Measurements from ENCODE around the gene MAEA. TPM values are rescaled to one million over a fixed set of nuclear protein-coding genes. Genes with fewer than 3 reads are reported as not detected.
A peak's percentile ranks its signal among the peaks of the same experiment; 100 is the strongest.

The MAEA gene
- polyA plus RNA-seq, 2 of the 4 experiments (the other 2 are of a cell fraction) = 46.1 to 58.4 TPM

DNA sequence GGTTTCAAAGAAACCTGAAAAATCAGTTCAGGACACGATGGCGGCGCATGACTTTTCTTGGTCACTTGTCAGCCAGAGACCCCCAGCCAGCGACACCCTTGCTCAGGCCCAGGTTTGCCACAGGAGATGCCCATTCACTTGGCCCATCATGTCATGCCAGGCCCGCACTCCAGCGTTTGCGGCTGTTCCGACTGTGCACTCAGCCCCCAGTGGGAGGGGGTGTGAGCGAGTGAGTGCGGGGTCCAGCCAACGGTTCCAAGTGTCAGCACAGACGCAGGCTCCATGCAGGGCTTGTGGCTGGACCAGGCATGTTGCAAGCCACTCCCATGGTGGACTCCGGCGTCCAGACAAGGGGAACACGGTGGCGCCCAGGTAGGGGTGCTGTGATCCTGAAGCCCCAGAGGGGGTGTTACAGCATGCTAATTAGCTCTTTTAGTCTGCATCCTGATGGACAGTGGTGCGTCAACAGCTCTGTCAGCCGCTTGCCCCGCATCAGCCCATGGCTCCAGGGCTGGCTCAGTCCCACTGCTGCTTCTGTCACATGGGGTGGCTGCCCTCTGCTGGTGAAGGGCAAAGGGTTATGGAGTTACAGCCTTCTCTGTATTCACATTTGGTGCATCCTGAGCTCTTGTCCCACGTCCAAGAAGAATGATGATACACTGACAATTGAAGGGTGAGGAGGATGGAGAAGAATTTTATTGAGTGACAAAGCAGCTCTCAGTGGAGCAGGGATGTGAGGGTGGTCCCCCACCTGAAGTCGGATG, 3.7 kb upstream of the MAEA start:
- ATAC-seq (no peak), DNase-seq (ENCODE audit: low read depth in 1 of 2, low spot score in 1 of 2) (peak in 1 of 2 experiments; percentile 48), FAIRE-seq (no peak)
- 61% methylated on average over 10 of the region's 21 CpGs for WGBS (ENCODE audit: missing lambda C conversion rate)
- Histone ChIP-seq H3K4me3 (no peak overlapping the region), H3K4me2 (no peak overlapping the region), H3K4me1 (peaks cover 5% of the 10 kb centered on the region; the same call in 2 of the 3 replicates), H3K27ac (no peak overlapping the region), H3K9me3 (no peaks in the 10 kb centered on the region; the same call in 2 of the 3 replicates)
- ChIA-PET CTCF (interaction anchor here (0.8 to 1.0 kb wide), 3 partner anchors 11 to 39 kb away, joined by 3 to 4 read pairs (median 3); no protein-coding TSS in a partner anchor), POLR2A (no interaction called here)
- TF ChIP-seq RAD21 (conservative IDR thresholded peaks at IDR 0.05 in 1 of 2, IDR thresholded peaks at IDR 0.05 in 1 of 2) (peak in 1 of 2 experiments; percentile 45; a peak in 2 of 5 replicates), EP300 (IDR thresholded peaks at IDR 0.05) (no peak)

DNA sequence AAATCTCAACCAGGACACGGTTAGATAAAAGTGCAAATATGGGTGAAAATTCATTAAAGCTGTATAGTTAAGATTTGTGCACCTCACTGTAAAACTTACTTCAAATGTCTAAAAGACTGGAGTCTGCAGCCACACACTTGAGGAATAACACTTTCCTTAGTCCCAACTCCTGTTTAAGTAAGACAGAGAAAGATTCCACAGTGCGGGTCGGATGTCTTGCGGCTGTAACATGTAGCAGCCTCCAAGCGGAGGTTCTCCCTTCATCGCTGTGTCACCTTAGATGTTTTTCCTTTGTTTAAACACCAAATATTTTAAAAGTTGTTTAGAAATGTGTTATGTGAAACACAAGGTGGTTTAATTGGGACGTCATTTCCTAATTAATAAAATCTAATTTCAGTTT, 905 bp upstream of the MAEA start:
- Histone ChIP-seq H3K9me3 (no peaks in the 10 kb centered on the region; the same call in 2 of the 3 replicates), H3K27ac (peak overlapping the region; percentile 90 to 99), H3K4me2 (peak overlapping the region; percentile 96), H3K4me1 (peaks cover 14% of the 10 kb centered on the region; the same call in 2 of the 3 replicates), H3K4me3 (peak overlapping the region; percentile 94)
- ATAC-seq = no peak
- ChIA-PET CTCF (interaction anchor here (0.9 kb wide), 1 partner anchor 22 kb away, joined by 3 read pairs; no protein-coding TSS in a partner anchor), POLR2A (interaction anchor here (0.8 kb wide), 1 partner anchor 41 kb away, joined by 3 read pairs; no protein-coding TSS in a partner anchor)
- WGBS (ENCODE audit: missing lambda C conversion rate) = 76% methylated on average over 7 of the region's 7 CpGs
- FAIRE-seq = no peak
- no peak for TF ChIP-seq TP53 (CRISPR knock-in tag; IDR thresholded peaks at IDR 0.05)
- TF ChIP-seq, protein P1, sequence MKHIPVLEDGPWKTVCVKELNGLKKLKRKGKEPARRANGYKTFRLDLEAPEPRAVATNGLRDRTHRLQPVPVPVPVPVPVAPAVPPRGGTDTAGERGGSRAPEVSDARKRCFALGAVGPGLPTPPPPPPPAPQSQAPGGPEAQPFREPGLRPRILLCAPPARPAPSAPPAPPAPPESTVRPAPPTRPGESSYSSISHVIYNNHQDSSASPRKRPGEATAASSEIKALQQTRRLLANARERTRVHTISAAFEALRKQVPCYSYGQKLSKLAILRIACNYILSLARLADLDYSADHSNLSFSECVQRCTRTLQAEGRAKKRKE (CRISPR knock-in tag; IDR thresholded peaks at IDR 0.05; ENCODE audit: low read depth) = no peak
- no peak for TF ChIP-seq RARB (CRISPR knock-in tag; IDR thresholded peaks at IDR 0.05)
- TF ChIP-seq NR3C1 (IDR thresholded peaks at IDR 0.05) = no peak
- no peak for TF ChIP-seq FOXS1 (CRISPR knock-in tag; IDR thresholded peaks at IDR 0.05)
- no peak for TF ChIP-seq CBX8 (IDR thresholded peaks at IDR 0.05)
- TF ChIP-seq ZNF302 (CRISPR knock-in tag; IDR thresholded peaks at IDR 0.05) = no peak
- TF ChIP-seq CBX2 (IDR thresholded peaks at IDR 0.05; ENCODE audit: borderline replicate concordance, low read depth) = no peak
- TF ChIP-seq MAZ (IDR thresholded peaks at IDR 0.05; ENCODE audit: borderline replicate concordance, low read depth, low read length) = no peak
- DNase-seq (ENCODE audit: low read depth in 1 of 2, low spot score in 1 of 2) = no peak

DNA sequence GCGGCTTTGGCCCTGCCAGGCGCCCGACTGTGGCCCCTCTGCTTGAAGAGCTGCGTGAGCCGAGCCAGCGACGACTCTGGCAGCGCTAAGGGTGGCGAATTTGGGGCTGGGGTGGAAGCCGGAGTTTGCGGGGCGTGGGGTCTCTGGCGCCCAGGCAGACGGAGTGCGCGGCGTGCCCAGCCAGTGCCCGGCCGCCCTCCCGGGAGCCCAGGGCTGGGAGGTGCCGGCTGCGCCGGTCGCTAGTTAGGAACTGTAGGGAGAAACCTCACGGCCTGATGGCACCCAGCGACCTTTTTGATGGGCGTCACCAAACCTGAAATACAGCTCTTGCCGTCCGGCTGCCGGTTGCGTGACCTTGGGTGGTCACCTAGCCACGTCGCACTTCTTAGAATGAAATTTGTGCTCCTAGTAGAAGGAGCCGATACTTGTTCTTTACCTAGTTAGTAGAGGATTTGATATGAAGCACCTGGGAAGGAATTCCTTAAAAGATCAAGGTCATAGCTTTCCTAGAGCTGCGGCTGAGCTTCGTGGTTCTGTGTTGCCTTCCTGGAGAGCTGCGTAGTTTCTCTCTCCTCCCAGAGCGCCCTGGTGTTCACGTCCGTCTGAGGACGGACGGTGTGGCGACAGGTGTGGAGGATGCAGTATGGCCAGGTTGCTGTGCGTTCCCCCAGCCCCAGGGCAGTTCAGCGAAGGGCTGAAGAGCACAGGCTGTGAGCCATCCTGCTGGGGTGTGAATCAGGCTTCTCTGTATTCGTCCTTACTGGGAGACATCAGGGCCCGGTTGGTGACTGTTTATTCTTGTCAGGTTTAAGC, 680 bp downstream of the MAEA start:
- DNase-seq (ENCODE audit: low read depth in 1 of 2, low spot score in 1 of 2) (peak in 1 of 2 experiments; percentile 10), ATAC-seq (no peak), FAIRE-seq (no peak)
- H3K4me2 ChIP-seq = peak overlapping the region; percentile 90
- H3K4me3 ChIP-seq = peak overlapping the region; percentile 94
- peak overlapping the region; percentile 94 to 99 for H3K27ac ChIP-seq
- ChIA-PET POLR2A (interaction anchor here (0.6 to 2.0 kb wide), 3 partner anchors 9 to 42 kb away, joined by 3 to 5 read pairs (median 4); partner anchors contain the start of gene CTBP1), CTCF (interaction anchor here (1.3 to 2.2 kb wide), 2 partner anchors 56 to 66 kb away, joined by 4 to 5 read pairs; no protein-coding TSS in a partner anchor)
- WGBS (ENCODE audit: missing lambda C conversion rate) = 11% methylated on average over 16 of the region's 47 CpGs
- peaks cover 14% of the 10 kb centered on the region; the same call in 2 of the 3 replicates for H3K4me1 ChIP-seq
- no peaks in the 10 kb centered on the region; the same call in 2 of the 3 replicates for H3K9me3 ChIP-seq
- TF ChIP-seq HDAC2 (IDR thresholded peaks at IDR 0.05) (no peak), JUN (IDR thresholded peaks at IDR 0.05) (no peak), HOXB5 (CRISPR knock-in tag; IDR thresholded peaks at IDR 0.05) (no peak), TFCP2L1 (CRISPR knock-in tag; IDR thresholded peaks at IDR 0.05) (no peak), RFX5 (IDR thresholded peaks at IDR 0.05) (no peak), MYC (IDR thresholded peaks at IDR 0.05; ENCODE audit: borderline replicate concordance, low read length) (no peak), FOSB (CRISPR knock-in tag; IDR thresholded peaks at IDR 0.05) (no peak), MAZ (IDR thresholded peaks at IDR 0.05; ENCODE audit: borderline replicate concordance, low read depth, low read length) (no peak), RARB (CRISPR knock-in tag; IDR thresholded peaks at IDR 0.05) (no peak), ESRRA (IDR thresholded peaks at IDR 0.05; ENCODE audit: borderline replicate concordance, low read length) (no peak), ZNF302 (CRISPR knock-in tag; IDR thresholded peaks at IDR 0.05) (no peak)
- TF ChIP-seq, protein P2, sequence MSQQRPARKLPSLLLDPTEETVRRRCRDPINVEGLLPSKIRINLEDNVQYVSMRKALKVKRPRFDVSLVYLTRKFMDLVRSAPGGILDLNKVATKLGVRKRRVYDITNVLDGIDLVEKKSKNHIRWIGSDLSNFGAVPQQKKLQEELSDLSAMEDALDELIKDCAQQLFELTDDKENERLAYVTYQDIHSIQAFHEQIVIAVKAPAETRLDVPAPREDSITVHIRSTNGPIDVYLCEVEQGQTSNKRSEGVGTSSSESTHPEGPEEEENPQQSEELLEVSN (IDR thresholded peaks at IDR 0.05; ENCODE audit: borderline replicate concordance, low read depth) = no peak
- TF ChIP-seq, protein P3, sequence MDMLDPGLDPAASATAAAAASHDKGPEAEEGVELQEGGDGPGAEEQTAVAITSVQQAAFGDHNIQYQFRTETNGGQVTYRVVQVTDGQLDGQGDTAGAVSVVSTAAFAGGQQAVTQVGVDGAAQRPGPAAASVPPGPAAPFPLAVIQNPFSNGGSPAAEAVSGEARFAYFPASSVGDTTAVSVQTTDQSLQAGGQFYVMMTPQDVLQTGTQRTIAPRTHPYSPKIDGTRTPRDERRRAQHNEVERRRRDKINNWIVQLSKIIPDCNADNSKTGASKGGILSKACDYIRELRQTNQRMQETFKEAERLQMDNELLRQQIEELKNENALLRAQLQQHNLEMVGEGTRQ (IDR thresholded peaks at IDR 0.05) = no peak
- TF ChIP-seq, protein P4, sequence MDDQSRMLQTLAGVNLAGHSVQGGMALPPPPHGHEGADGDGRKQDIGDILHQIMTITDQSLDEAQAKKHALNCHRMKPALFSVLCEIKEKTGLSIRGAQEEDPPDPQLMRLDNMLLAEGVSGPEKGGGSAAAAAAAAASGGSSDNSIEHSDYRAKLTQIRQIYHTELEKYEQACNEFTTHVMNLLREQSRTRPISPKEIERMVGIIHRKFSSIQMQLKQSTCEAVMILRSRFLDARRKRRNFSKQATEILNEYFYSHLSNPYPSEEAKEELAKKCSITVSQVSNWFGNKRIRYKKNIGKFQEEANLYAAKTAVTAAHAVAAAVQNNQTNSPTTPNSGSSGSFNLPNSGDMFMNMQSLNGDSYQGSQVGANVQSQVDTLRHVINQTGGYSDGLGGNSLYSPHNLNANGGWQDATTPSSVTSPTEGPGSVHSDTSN (IDR thresholded peaks at IDR 0.05) = no peak
- TF ChIP-seq, protein P5, sequence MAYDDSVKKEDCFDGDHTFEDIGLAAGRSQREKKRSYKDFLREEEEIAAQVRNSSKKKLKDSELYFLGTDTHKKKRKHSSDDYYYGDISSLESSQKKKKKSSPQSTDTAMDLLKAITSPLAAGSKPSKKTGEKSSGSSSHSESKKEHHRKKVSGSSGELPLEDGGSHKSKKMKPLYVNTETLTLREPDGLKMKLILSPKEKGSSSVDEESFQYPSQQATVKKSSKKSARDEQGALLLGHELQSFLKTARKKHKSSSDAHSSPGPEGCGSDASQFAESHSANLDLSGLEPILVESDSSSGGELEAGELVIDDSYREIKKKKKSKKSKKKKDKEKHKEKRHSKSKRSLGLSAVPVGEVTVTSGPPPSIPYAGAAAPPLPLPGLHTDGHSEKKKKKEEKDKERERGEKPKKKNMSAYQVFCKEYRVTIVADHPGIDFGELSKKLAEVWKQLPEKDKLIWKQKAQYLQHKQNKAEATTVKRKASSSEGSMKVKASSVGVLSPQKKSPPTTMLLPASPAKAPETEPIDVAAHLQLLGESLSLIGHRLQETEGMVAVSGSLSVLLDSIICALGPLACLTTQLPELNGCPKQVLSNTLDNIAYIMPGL (CRISPR knock-in tag; IDR thresholded peaks at IDR 0.05; ENCODE audit: borderline replicate concordance) = no peak
- TF ChIP-seq, protein P6, sequence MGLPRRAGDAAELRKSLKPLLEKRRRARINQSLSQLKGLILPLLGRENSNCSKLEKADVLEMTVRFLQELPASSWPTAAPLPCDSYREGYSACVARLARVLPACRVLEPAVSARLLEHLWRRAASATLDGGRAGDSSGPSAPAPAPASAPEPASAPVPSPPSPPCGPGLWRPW (IDR thresholded peaks at IDR 0.05) = no peak
- TF ChIP-seq, protein P7, sequence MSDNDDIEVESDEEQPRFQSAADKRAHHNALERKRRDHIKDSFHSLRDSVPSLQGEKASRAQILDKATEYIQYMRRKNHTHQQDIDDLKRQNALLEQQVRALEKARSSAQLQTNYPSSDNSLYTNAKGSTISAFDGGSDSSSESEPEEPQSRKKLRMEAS (IDR thresholded peaks at IDR 0.05) = no peak

Measured in A549 (cell line).